ENCODE measurements around the gene THBS2.

Gene THBS2

GRCh38 chr6:169237496-169238134 is 16.0 kb downstream of the THBS2 start:
- H2BK120ac ChIP-seq (ENCODE audit: low read depth, low read length), result no peak overlapping the region
- no peaks in the 10 kb centered on the region for H3K79me2 ChIP-seq (ENCODE audit: control insufficient read depth, insufficient read depth, low read length)
- H3K36me3 ChIP-seq (ENCODE audit: control insufficient read depth, insufficient read depth, low read length), result no peaks in the 10 kb centered on the region
- WGBS (ENCODE audit: extremely low coverage, insufficient coverage, low lambda C conversion rate), result no CpG with 5 or more reads among the region's 25 CpGs
- no peak overlapping the region for H3K27ac ChIP-seq (ENCODE audit: low read depth, low read length)
- H3K56ac ChIP-seq (ENCODE audit: low read length), result no peak overlapping the region
- H3K4me2 ChIP-seq (ENCODE audit: low read length), result no peak overlapping the region
- H2BK15ac ChIP-seq (replicated peaks; ENCODE audit: low read depth), result no peak overlapping the region
- H3K9ac ChIP-seq (ENCODE audit: low read length), result no peak overlapping the region
- no peak overlapping the region for H3K23ac ChIP-seq (ENCODE audit: low read length)
- no peaks in the 10 kb centered on the region for H3K4me1 ChIP-seq (ENCODE audit: control insufficient read depth, low read depth, low read length)
- no peak overlapping the region for H3K18ac ChIP-seq (ENCODE audit: low read length)
- no peaks in the 10 kb centered on the region for H3K27me3 ChIP-seq (ENCODE audit: insufficient read depth, low read length, poor library complexity)
- H3K4ac ChIP-seq (ENCODE audit: low read depth, low read length), result no peak overlapping the region
- no peak overlapping the region for H4K8ac ChIP-seq (ENCODE audit: low read depth, low read length)
- no peak overlapping the region for H4K5ac ChIP-seq (ENCODE audit: low read length)
- H2BK5ac ChIP-seq (ENCODE audit: low read length), result no peak overlapping the region
- no peaks in the 10 kb centered on the region for H3K79me1 ChIP-seq (ENCODE audit: low read length)
- H2AK5ac ChIP-seq (ENCODE audit: low read length), result no peak overlapping the region
- no peak for DNase-seq
- H3K4me3 ChIP-seq (ENCODE audit: low read length), result no peak overlapping the region

DNA sequence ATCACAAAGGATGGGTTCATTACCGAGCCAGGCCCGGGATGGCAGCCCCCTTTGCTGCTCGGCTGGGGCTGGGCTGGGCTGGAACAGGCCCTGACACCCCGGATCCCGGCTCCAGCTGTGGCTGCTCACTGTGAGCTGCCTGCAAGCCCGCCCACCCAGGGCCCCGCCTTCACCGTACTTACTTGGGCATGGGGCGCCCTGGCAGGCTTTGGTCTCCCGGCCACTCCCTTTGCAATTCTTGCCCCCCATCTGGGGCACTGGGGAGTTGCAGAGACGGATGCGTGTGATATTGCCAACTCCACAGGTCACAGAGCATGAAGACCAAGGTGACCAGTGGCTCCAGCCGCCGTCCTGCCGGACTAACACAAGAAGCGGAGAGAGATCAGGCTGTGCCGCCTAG is 16.7 kb downstream of the THBS2 start:
- DNase-seq, result no peak
- Histone ChIP-seq H3K4me3 (ENCODE audit: low read length) (no peak overlapping the region), H3K4ac (ENCODE audit: low read depth, low read length) (no peak overlapping the region), H4K5ac (ENCODE audit: low read length) (no peak overlapping the region), H2AK5ac (ENCODE audit: low read length) (no peak overlapping the region), H3K36me3 (ENCODE audit: control insufficient read depth, insufficient read depth, low read length) (no peaks in the 10 kb centered on the region), H3K79me1 (ENCODE audit: low read length) (no peaks in the 10 kb centered on the region), H3K18ac (ENCODE audit: low read length) (no peak overlapping the region), H3K4me1 (ENCODE audit: control insufficient read depth, low read depth, low read length) (no peaks in the 10 kb centered on the region), H3K56ac (ENCODE audit: low read length) (no peak overlapping the region), H3K4me2 (ENCODE audit: low read length) (no peak overlapping the region), H2BK15ac (replicated peaks; ENCODE audit: low read depth) (no peak overlapping the region), H3K9ac (ENCODE audit: low read length) (no peak overlapping the region), H3K23ac (ENCODE audit: low read length) (no peak overlapping the region), H4K8ac (ENCODE audit: low read depth, low read length) (no peak overlapping the region), H3K79me2 (ENCODE audit: control insufficient read depth, insufficient read depth, low read length) (no peaks in the 10 kb centered on the region), H3K27me3 (ENCODE audit: insufficient read depth, low read length, poor library complexity) (no peaks in the 10 kb centered on the region), H3K27ac (ENCODE audit: low read depth, low read length) (no peak overlapping the region), H2BK5ac (ENCODE audit: low read length) (no peak overlapping the region), H2BK120ac (ENCODE audit: low read depth, low read length) (no peak overlapping the region)
- WGBS (ENCODE audit: extremely low coverage, insufficient coverage, low lambda C conversion rate), result no CpG with 5 or more reads among the region's 17 CpGs

DNA sequence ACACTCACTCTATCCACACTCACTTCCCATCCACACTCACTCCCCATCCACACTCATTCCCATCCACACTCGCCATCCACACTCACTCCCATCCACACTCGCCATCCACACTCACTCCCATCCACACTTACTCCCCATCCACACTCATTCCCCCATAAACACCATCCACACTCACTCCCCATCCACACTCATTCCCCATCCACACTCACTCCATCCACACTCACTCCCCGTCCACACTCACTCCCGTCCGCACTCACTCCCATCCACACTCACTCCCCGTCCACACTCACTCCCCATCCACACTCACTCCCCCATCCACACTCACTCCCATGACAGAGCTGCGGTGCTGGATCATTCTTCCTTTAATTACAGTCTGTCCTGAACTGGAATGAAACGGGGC is 17.1 kb downstream of the THBS2 start:
- Histone ChIP-seq H4K5ac (ENCODE audit: low read length) (no peak overlapping the region), H3K4ac (ENCODE audit: low read depth, low read length) (no peak overlapping the region), H2BK15ac (replicated peaks; ENCODE audit: low read depth) (no peak overlapping the region), H4K8ac (ENCODE audit: low read depth, low read length) (no peak overlapping the region), H3K9ac (ENCODE audit: low read length) (no peak overlapping the region), H3K79me1 (ENCODE audit: low read length) (no peaks in the 10 kb centered on the region), H2BK120ac (ENCODE audit: low read depth, low read length) (no peak overlapping the region), H3K4me2 (ENCODE audit: low read length) (no peak overlapping the region), H3K18ac (ENCODE audit: low read length) (no peak overlapping the region), H3K27ac (ENCODE audit: low read depth, low read length) (no peak overlapping the region), H3K36me3 (ENCODE audit: control insufficient read depth, insufficient read depth, low read length) (no peaks in the 10 kb centered on the region), H3K4me1 (ENCODE audit: control insufficient read depth, low read depth, low read length) (no peaks in the 10 kb centered on the region), H2AK5ac (ENCODE audit: low read length) (no peak overlapping the region), H3K27me3 (ENCODE audit: insufficient read depth, low read length, poor library complexity) (no peaks in the 10 kb centered on the region), H3K56ac (ENCODE audit: low read length) (no peak overlapping the region), H3K4me3 (ENCODE audit: low read length) (no peak overlapping the region), H3K23ac (ENCODE audit: low read length) (no peak overlapping the region), H2BK5ac (ENCODE audit: low read length) (no peak overlapping the region), H3K79me2 (ENCODE audit: control insufficient read depth, insufficient read depth, low read length) (no peaks in the 10 kb centered on the region)
- WGBS (ENCODE audit: extremely low coverage, insufficient coverage, low lambda C conversion rate), result no CpG with 5 or more reads among the region's 8 CpGs
- no peak for DNase-seq

DNA sequence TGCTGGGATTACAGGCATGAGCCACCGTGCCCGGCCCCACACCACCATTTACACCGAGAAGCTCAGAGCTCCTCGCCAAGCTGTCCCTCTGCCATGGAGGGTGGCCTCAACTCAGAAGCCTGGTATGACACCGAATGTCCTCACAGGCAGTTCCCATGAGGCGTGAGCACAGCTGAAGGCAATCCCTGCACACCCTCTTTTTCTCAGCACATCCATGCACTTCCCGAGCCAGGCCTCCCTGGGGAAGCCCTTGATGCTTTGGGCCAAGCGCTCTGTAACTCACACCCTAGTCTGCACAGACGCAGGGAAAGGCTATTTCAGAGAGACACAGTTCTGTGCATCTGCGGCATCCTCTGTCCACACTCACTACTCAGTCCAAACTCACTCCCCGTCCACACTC is 18.4 kb downstream of the THBS2 start:
- Histone ChIP-seq H3K56ac (ENCODE audit: low read length) (no peak overlapping the region), H2AK5ac (ENCODE audit: low read length) (no peak overlapping the region), H3K79me1 (ENCODE audit: low read length) (no peaks in the 10 kb centered on the region), H3K27me3 (ENCODE audit: insufficient read depth, low read length, poor library complexity) (no peaks in the 10 kb centered on the region), H2BK120ac (ENCODE audit: low read depth, low read length) (no peak overlapping the region), H4K5ac (ENCODE audit: low read length) (no peak overlapping the region), H3K27ac (ENCODE audit: low read depth, low read length) (no peak overlapping the region), H3K4me2 (ENCODE audit: low read length) (no peak overlapping the region), H2BK15ac (replicated peaks; ENCODE audit: low read depth) (no peak overlapping the region), H3K4me3 (ENCODE audit: low read length) (no peak overlapping the region), H3K18ac (ENCODE audit: low read length) (no peak overlapping the region), H3K36me3 (ENCODE audit: control insufficient read depth, insufficient read depth, low read length) (no peaks in the 10 kb centered on the region), H3K23ac (ENCODE audit: low read length) (no peak overlapping the region), H4K8ac (ENCODE audit: low read depth, low read length) (no peak overlapping the region), H3K9ac (ENCODE audit: low read length) (no peak overlapping the region), H3K79me2 (ENCODE audit: control insufficient read depth, insufficient read depth, low read length) (no peaks in the 10 kb centered on the region), H3K4ac (ENCODE audit: low read depth, low read length) (no peak overlapping the region), H3K4me1 (ENCODE audit: control insufficient read depth, low read depth, low read length) (no peaks in the 10 kb centered on the region), H2BK5ac (ENCODE audit: low read length) (no peak overlapping the region)
- no peak for DNase-seq
- no CpG with 5 or more reads among the region's 11 CpGs for WGBS (ENCODE audit: extremely low coverage, insufficient coverage, low lambda C conversion rate)

- H3K27ac ChIP-seq (ENCODE audit: low read depth, low read length), result no peak overlapping the region
- no peak overlapping the region for H2BK15ac ChIP-seq (replicated peaks; ENCODE audit: low read depth)
- H2BK5ac ChIP-seq (ENCODE audit: low read length), result no peak overlapping the region
- no peak overlapping the region for H3K56ac ChIP-seq (ENCODE audit: low read length)
- no peak overlapping the region for H3K4ac ChIP-seq (ENCODE audit: low read depth, low read length)
- DNase-seq, result no peak
- no peak overlapping the region for H4K8ac ChIP-seq (ENCODE audit: low read depth, low read length)
- no peaks in the 10 kb centered on the region for H3K27me3 ChIP-seq (ENCODE audit: insufficient read depth, low read length, poor library complexity)
- H3K79me1 ChIP-seq (ENCODE audit: low read length), result no peaks in the 10 kb centered on the region
- H3K4me1 ChIP-seq (ENCODE audit: control insufficient read depth, low read depth, low read length), result no peaks in the 10 kb centered on the region
- no peak overlapping the region for H3K4me3 ChIP-seq (ENCODE audit: low read length)
- no peak overlapping the region for H3K4me2 ChIP-seq (ENCODE audit: low read length)
- H3K36me3 ChIP-seq (ENCODE audit: control insufficient read depth, insufficient read depth, low read length), result no peaks in the 10 kb centered on the region
- no peak overlapping the region for H2BK120ac ChIP-seq (ENCODE audit: low read depth, low read length)
- no peak overlapping the region for H3K9ac ChIP-seq (ENCODE audit: low read length)
- no peak overlapping the region for H3K18ac ChIP-seq (ENCODE audit: low read length)
- no peak overlapping the region for H3K23ac ChIP-seq (ENCODE audit: low read length)
- WGBS (ENCODE audit: extremely low coverage, insufficient coverage, low lambda C conversion rate), result no CpG with 5 or more reads among the region's 18 CpGs
- no peaks in the 10 kb centered on the region for H3K79me2 ChIP-seq (ENCODE audit: control insufficient read depth, insufficient read depth, low read length)
- H2AK5ac ChIP-seq (ENCODE audit: low read length), result no peak overlapping the region
- H4K5ac ChIP-seq (ENCODE audit: low read length), result no peak overlapping the region
These were observed 19.0 kb downstream of the THBS2 start for GRCh38 chr6:169234634-169235033.

- no peak overlapping the region for H3K23ac ChIP-seq (ENCODE audit: low read length)
- WGBS (ENCODE audit: extremely low coverage, insufficient coverage, low lambda C conversion rate), result 100% methylated on average over 1 of the region's 6 CpGs
- H4K5ac ChIP-seq (ENCODE audit: low read length), result no peak overlapping the region
These were observed 19.8 kb downstream of the THBS2 start for GRCh38 chr6:169233832-169234231.

More at GRCh38 chr6:169233832-169234231, 19.8 kb downstream of the THBS2 start:
- no peak overlapping the region for H3K27ac ChIP-seq (ENCODE audit: low read depth, low read length)
- H2AK5ac ChIP-seq (ENCODE audit: low read length), result no peak overlapping the region
- no peaks in the 10 kb centered on the region for H3K79me2 ChIP-seq (ENCODE audit: control insufficient read depth, insufficient read depth, low read length)
- no peak overlapping the region for H3K9ac ChIP-seq (ENCODE audit: low read length)
- H4K8ac ChIP-seq (ENCODE audit: low read depth, low read length), result no peak overlapping the region
- DNase-seq, result no peak
- H2BK15ac ChIP-seq (replicated peaks; ENCODE audit: low read depth), result no peak overlapping the region
- no peak overlapping the region for H3K4me2 ChIP-seq (ENCODE audit: low read length)
- H2BK5ac ChIP-seq (ENCODE audit: low read length), result no peak overlapping the region
- no peak overlapping the region for H3K18ac ChIP-seq (ENCODE audit: low read length)
- H3K56ac ChIP-seq (ENCODE audit: low read length), result no peak overlapping the region
- H3K27me3 ChIP-seq (ENCODE audit: insufficient read depth, low read length, poor library complexity), result no peaks in the 10 kb centered on the region
- H3K4ac ChIP-seq (ENCODE audit: low read depth, low read length), result no peak overlapping the region
- no peaks in the 10 kb centered on the region for H3K4me1 ChIP-seq (ENCODE audit: control insufficient read depth, low read depth, low read length)
- no peaks in the 10 kb centered on the region for H3K36me3 ChIP-seq (ENCODE audit: control insufficient read depth, insufficient read depth, low read length)
- no peak overlapping the region for H2BK120ac ChIP-seq (ENCODE audit: low read depth, low read length)
- H3K4me3 ChIP-seq (ENCODE audit: low read length), result no peak overlapping the region
- H3K79me1 ChIP-seq (ENCODE audit: low read length), result no peaks in the 10 kb centered on the region

Measured in mesendoderm (in vitro differentiated cells).